Mesendoderm (in vitro differentiated cells): ENCODE results near the gene MATN4.
A peak's percentile ranks its signal among the peaks of the same experiment; 100 is the strongest.

Source experiments
- DNase-seq: peaks from one replicate; pipeline ENCODE4 v3.0.0; 2013
- H2AK5ac ChIP-seq: 2 replicates; pipeline ENCODE4 v1.6.1; 2013; ENCODE audit warnings: low read length, inconsistent platforms
- H2BK120ac ChIP-seq: 2 replicates; pipeline ENCODE4 v1.6.1; 2013; ENCODE audit warnings: low read depth, mild to moderate bottlenecking, low read length, moderate library complexity, mixed read lengths
- H2BK15ac ChIP-seq: replicated peaks from 2 replicates; pipeline ENCODE4 v1.6.1; 2013; ENCODE audit warnings: low read depth, mild to moderate bottlenecking, moderate library complexity
- H2BK5ac ChIP-seq: 2 replicates; pipeline ENCODE4 v1.6.1; 2013; ENCODE audit warnings: low read length, inconsistent platforms
- H3K18ac ChIP-seq: 2 replicates; pipeline ENCODE4 v1.6.1; 2013; ENCODE audit warnings: mild to moderate bottlenecking, low read length, mixed read lengths
- H3K23ac ChIP-seq: one replicate; pipeline ENCODE4 v1.6.1; 2013; ENCODE audit warnings: low read length
- H3K27ac ChIP-seq: 2 replicates; pipeline ENCODE4 v1.5.1; 2013; ENCODE audit warnings: low read depth, mild to moderate bottlenecking, inconsistent platforms, low read length, moderate library complexity
- H3K27me3 ChIP-seq: 2 replicates; pipeline ENCODE4 v1.6.1; 2013; ENCODE audit warnings: low read length, control low read depth, mild to moderate bottlenecking, inconsistent platforms; ENCODE audit not compliant: insufficient read depth, poor library complexity
- H3K36me3 ChIP-seq: 2 replicates; pipeline ENCODE4 v1.6.1; 2013; ENCODE audit warnings: low read length, inconsistent platforms; ENCODE audit not compliant: control insufficient read depth, insufficient read depth
- H3K4ac ChIP-seq: one replicate; pipeline ENCODE4 v1.6.1; 2013; ENCODE audit warnings: low read depth, mild to moderate bottlenecking, low read length, moderate library complexity
- H3K4me1 ChIP-seq: 2 replicates; pipeline ENCODE4 v1.6.1; 2013; ENCODE audit warnings: low read depth, low read length, inconsistent platforms; ENCODE audit not compliant: control insufficient read depth
- H3K4me2 ChIP-seq: 2 replicates; pipeline ENCODE4 v1.6.1; 2013; ENCODE audit warnings: low read length
- H3K4me3 ChIP-seq: 2 replicates; pipeline ENCODE4 v1.5.1; 2013; ENCODE audit warnings: mild to moderate bottlenecking, low read length
- H3K56ac ChIP-seq: one replicate; pipeline ENCODE4 v1.6.1; 2013; ENCODE audit warnings: low read length
- H3K79me1 ChIP-seq: 2 replicates; pipeline ENCODE4 v1.6.1; 2013; ENCODE audit warnings: low read length, inconsistent platforms
- H3K79me2 ChIP-seq: 2 replicates; pipeline ENCODE4 v1.6.1; 2013; ENCODE audit warnings: mild to moderate bottlenecking, low read length; ENCODE audit not compliant: control insufficient read depth, insufficient read depth
- H3K9ac ChIP-seq: 2 replicates; pipeline ENCODE4 v1.6.1; 2013; ENCODE audit warnings: low read length, inconsistent platforms
- H4K5ac ChIP-seq: one replicate; pipeline ENCODE4 v1.6.1; 2013; ENCODE audit warnings: low read length
- H4K8ac ChIP-seq: one replicate; pipeline ENCODE4 v1.6.1; 2013; ENCODE audit warnings: low read depth, mild to moderate bottlenecking, control low read depth, low read length, moderate library complexity
- WGBS: extraction: QIAGEN DNeasy Blood & Tissue Kit; methylation state at CpG from one replicate; pipeline ENCODE4 v1.1.7; 2013; ENCODE audit warnings: low lambda C conversion rate, missing lambda C conversion rate; ENCODE audit not compliant: insufficient coverage; ENCODE audit errors: extremely low coverage; 5-methylcytosine and 5-hydroxymethylcytosine counted together

The MATN4 gene

DNA sequence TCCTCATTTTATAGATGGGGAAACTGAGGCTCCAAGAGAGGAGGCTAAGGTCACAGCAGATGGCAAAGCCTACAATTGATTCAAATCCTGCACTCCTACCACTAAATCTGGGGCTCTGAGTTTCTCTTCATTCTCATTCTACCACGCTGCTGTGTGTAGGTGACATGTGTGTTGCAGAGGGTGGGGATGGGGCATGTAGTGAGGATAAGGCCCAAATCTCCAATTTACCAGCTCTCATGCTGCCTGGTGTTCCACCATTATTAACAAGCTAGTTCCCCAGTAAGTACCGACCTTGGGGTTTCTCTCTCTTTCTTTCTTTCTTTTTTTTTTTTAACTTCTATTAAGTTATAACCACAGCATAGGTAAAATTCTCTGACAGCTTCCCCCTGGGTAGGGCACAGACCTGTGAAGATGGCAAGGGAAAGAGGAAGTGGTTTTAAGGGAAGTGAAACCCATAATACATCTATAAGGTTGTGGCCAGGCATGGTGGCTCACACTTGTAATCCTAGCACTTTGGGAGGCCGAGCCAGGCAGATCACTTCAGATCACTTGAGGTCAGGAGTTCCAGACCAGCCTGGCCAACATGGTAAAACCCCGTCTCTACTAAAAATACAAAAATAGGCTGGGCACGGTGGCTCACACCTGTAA, 13.0 kb upstream of the MATN4 start:
- H3K56ac ChIP-seq, result no peak overlapping the region
- WGBS, result no CpG with 5 or more reads among the region's 5 CpGs
- DNase-seq, result no peak

DNA sequence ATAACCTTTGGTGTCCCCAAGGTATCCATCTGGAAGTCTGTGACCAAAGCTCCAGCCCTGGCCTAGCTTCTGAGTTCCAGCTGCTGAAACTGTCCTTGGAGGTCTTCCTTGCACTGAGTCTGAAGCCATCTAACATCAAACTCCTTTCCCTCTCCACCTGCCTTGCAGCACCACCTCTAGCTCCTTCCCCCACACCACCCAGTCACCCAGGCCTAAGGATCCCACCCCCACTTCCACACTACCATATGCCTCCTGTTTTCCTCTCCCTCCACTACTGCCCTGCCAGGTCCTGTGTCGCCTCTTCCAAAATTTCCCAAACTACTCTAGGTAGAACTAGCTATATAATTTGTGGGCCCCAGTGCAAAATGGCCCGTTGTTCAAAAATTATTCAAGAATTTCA, 10.8 kb upstream of the MATN4 start:
- Histone ChIP-seq H4K8ac (no peak overlapping the region), H2BK5ac (no peak overlapping the region), H3K9ac (no peak overlapping the region), H4K5ac (no peak overlapping the region), H3K4me2 (no peak overlapping the region), H3K56ac (peak overlapping the region; percentile 45), H3K36me3 (no peaks in the 10 kb centered on the region), H2AK5ac (no peak overlapping the region), H3K4ac (no peak overlapping the region), H3K23ac (no peak overlapping the region), H3K79me1 (no peaks in the 10 kb centered on the region), H3K27ac (no peak overlapping the region), H3K27me3 (no peaks in the 10 kb centered on the region), H2BK120ac (no peak overlapping the region), H3K79me2 (no peaks in the 10 kb centered on the region), H3K4me1 (no peaks in the 10 kb centered on the region), H3K4me3 (no peak overlapping the region), H2BK15ac (no peak overlapping the region), H3K18ac (no peak overlapping the region)
- no CpG with 5 or more reads among the region's 2 CpGs for WGBS
- no peak for DNase-seq

More for the DNA sequence above, 13.0 kb upstream of the MATN4 start:
- H2BK120ac ChIP-seq, result no peak overlapping the region
- H4K8ac ChIP-seq, result no peak overlapping the region
- H3K4me3 ChIP-seq, result no peak overlapping the region
- H3K27ac ChIP-seq, result no peak overlapping the region
- H3K79me1 ChIP-seq, result no peaks in the 10 kb centered on the region
- no peaks in the 10 kb centered on the region for H3K4me1 ChIP-seq
- no peak overlapping the region for H2BK15ac ChIP-seq
- H3K79me2 ChIP-seq, result no peaks in the 10 kb centered on the region
- no peak overlapping the region for H3K9ac ChIP-seq
- H3K4ac ChIP-seq, result no peak overlapping the region
- no peak overlapping the region for H2BK5ac ChIP-seq
- H3K23ac ChIP-seq, result no peak overlapping the region
- no peak overlapping the region for H3K18ac ChIP-seq
- H3K4me2 ChIP-seq, result no peak overlapping the region
- no peak overlapping the region for H2AK5ac ChIP-seq
- no peaks in the 10 kb centered on the region for H3K27me3 ChIP-seq
- no peaks in the 10 kb centered on the region for H3K36me3 ChIP-seq
- no peak overlapping the region for H4K5ac ChIP-seq

DNA sequence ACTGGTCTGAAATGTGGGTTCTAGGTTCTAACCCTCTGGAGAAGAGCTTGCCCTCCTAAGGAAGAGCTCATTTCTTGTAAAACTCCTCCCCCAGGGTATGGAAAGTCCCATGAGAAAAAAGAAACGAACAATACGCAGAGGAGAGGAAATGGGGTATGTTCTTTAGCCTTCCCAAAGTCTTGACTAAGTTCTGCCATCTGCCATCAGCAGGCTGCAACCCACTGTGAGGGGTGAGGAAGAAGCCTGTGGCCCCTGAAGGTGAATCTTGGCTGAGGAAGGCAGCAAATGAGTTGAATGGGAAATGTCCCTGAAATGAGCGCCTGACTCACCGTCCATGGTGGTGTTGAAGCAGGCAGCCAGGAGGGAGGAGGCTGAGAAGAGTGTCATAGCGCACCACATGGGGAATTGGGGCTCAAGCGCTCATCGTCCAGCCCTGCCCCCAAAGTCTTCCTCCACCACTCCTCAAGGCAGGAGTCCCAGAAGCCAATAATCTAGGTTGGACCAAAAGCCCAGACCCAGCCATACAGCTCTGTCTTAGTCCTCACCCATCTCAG, 10.4 kb upstream of the MATN4 start:
- H3K4me3 ChIP-seq, result no peak overlapping the region
- no peak overlapping the region for H3K4ac ChIP-seq
- no peak overlapping the region for H3K27ac ChIP-seq
- no peak overlapping the region for H3K9ac ChIP-seq
- H3K36me3 ChIP-seq, result no peaks in the 10 kb centered on the region
- H3K4me1 ChIP-seq, result no peaks in the 10 kb centered on the region
- no peak overlapping the region for H4K5ac ChIP-seq
- no peak overlapping the region for H3K23ac ChIP-seq
- no peak overlapping the region for H3K18ac ChIP-seq
- H2BK5ac ChIP-seq, result no peak overlapping the region
- DNase-seq, result no peak
- WGBS, result no CpG with 5 or more reads among the region's 7 CpGs
- no peak overlapping the region for H2BK120ac ChIP-seq
- H2AK5ac ChIP-seq, result no peak overlapping the region
- no peaks in the 10 kb centered on the region for H3K79me1 ChIP-seq
- H3K27me3 ChIP-seq, result no peaks in the 10 kb centered on the region
- H3K4me2 ChIP-seq, result no peak overlapping the region
- H3K79me2 ChIP-seq, result no peaks in the 10 kb centered on the region
- H3K56ac ChIP-seq, result peak overlapping the region; percentile 25
- H2BK15ac ChIP-seq, result no peak overlapping the region
- H4K8ac ChIP-seq, result no peak overlapping the region

DNA sequence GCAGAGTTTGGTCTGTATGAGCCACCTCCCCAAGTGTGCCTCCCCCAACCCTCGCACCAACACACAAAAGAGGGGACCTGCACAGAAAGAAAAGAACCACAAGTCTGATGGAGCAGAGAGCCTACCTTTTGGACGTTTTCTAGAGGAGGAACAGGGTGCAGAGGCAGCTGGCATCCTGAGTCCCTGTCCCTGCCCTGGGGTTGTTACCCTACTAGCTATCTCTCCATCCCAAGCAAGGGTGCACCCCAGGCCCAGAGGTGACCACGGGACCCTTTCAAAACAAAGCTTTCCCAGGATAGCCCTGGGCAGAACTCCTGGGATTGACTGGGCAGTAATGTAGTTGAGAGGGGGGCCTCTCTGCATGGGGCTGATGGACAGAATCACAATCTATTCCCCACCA, 9.7 kb upstream of the MATN4 start:
- H3K4me3 ChIP-seq, result no peak overlapping the region
- no peaks in the 10 kb centered on the region for H3K36me3 ChIP-seq
- H3K27me3 ChIP-seq, result no peaks in the 10 kb centered on the region
- H3K79me2 ChIP-seq, result no peaks in the 10 kb centered on the region
- no peak overlapping the region for H4K8ac ChIP-seq
- no peak overlapping the region for H3K4me2 ChIP-seq
- no peak overlapping the region for H2AK5ac ChIP-seq
- H3K4me1 ChIP-seq, result no peaks in the 10 kb centered on the region
- no peak overlapping the region for H3K4ac ChIP-seq
- no CpG with 5 or more reads among the region's 3 CpGs for WGBS
- H3K79me1 ChIP-seq, result no peaks in the 10 kb centered on the region
- H3K23ac ChIP-seq, result no peak overlapping the region
- H2BK120ac ChIP-seq, result no peak overlapping the region
- H2BK15ac ChIP-seq, result no peak overlapping the region
- H3K56ac ChIP-seq, result no peak overlapping the region
- H2BK5ac ChIP-seq, result no peak overlapping the region
- no peak overlapping the region for H3K27ac ChIP-seq
- no peak for DNase-seq
- H4K5ac ChIP-seq, result no peak overlapping the region
- no peak overlapping the region for H3K18ac ChIP-seq
- no peak overlapping the region for H3K9ac ChIP-seq

DNA sequence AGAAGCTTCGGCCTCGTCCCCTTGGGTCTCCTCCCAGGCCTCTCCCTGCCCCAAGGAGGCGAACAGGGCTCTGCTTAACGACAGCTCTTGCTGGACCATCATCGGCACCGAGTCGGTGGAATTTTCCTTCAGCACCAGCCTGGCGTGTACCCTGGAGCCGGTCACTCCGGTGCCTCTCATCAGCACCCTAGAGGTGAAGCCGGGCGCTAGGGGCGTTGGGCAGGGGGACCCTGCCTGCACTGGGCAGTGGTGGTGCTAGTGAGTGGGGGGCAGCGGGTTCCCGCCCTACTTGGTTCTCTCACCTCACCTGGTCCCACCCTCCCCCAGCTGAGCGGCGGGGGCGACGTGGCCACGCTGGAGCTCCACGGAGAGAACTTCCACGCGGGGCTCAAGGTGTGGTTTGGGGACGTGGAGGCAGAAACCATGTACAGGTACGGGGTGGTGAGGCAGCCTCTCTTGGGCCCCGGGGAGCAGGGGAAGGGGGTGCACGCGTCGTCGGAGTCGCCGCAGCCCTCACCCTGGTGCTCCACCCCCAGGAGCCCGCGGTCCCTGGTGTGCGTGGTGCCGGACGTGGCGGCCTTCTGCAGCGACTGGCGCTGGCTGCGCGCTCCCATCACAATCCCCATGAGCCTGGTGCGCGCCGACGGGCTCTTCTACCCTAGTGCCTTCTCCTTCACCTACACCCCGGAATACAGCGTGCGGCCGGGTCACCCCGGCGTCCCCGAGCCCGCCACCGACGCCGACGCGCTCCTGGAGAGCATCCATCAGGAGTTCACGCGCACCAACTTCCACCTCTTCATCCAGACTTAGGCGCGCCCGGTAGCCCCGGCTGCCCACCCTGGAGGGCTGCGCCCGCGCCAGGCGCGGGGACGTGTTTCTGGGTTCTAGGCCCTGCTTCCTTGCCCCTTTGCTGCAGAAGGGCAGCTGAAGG, 8.3 kb upstream of the MATN4 start:
- Histone ChIP-seq H3K23ac (no peak overlapping the region), H3K4ac (no peak overlapping the region), H3K79me2 (no peaks in the 10 kb centered on the region), H2BK120ac (no peak overlapping the region), H2AK5ac (no peak overlapping the region), H3K79me1 (no peaks in the 10 kb centered on the region), H3K36me3 (no peaks in the 10 kb centered on the region), H3K18ac (no peak overlapping the region), H2BK15ac (no peak overlapping the region), H3K4me2 (no peak overlapping the region), H2BK5ac (no peak overlapping the region), H3K56ac (no peak overlapping the region), H3K27me3 (no peaks in the 10 kb centered on the region), H3K9ac (no peak overlapping the region), H4K5ac (no peak overlapping the region), H3K4me1 (no peaks in the 10 kb centered on the region), H3K27ac (no peak overlapping the region), H3K4me3 (no peak overlapping the region), H4K8ac (no peak overlapping the region)
- no CpG with 5 or more reads among the region's 71 CpGs for WGBS
- DNase-seq, result no peak
